Measurements from ENCODE around the gene APOL1.
"Not testable (repeated sequence)": the region's sequence is repeated elsewhere in the genome, so short reads cannot be mapped to it uniquely, and the experiment has no call there.

- TF ChIP-seq POLR2AphosphoS5 (IDR thresholded peaks at IDR 0.05; ENCODE audit: insufficient read depth, low read depth, low read length); CTCF (IDR thresholded peaks at IDR 0.05; ENCODE audit: extremely low read depth in 1 of 2, insufficient read depth in 1 of 2, low read depth in 1 of 2, low read length in 2 of 2); EZH2 (IDR thresholded peaks at IDR 0.05; ENCODE audit: borderline replicate concordance, low read depth, low read length, severe bottlenecking): not testable (repeated sequence)
Measured at GRCh38 chr22:36271951-36272350, 19.0 kb downstream of the APOL1 start.
